GM19463 (cell line): ENCODE measurements around the gene MTIF3.
A peak's percentile ranks its signal among the peaks of the same experiment; 100 is the strongest.

Source experiments
- ATAC-seq: cut with Tn5 transposase; IDR thresholded peaks from one replicate; pipeline ENCODE4 v1.9.1; 2021; ENCODE audit warnings: mild to moderate bottlenecking, moderate library complexity; ENCODE audit not compliant: unreplicated experiment

Gene MTIF3

GRCh38 chr13:27449936-27450828 is at the start of gene MTIF3:
Gene MTIF3 (minus strand): TSS chr13:27450564. CDS start chr13:27440448, 10,116 bp downstream.
- peak; percentile 80 for ATAC-seq

DNA sequence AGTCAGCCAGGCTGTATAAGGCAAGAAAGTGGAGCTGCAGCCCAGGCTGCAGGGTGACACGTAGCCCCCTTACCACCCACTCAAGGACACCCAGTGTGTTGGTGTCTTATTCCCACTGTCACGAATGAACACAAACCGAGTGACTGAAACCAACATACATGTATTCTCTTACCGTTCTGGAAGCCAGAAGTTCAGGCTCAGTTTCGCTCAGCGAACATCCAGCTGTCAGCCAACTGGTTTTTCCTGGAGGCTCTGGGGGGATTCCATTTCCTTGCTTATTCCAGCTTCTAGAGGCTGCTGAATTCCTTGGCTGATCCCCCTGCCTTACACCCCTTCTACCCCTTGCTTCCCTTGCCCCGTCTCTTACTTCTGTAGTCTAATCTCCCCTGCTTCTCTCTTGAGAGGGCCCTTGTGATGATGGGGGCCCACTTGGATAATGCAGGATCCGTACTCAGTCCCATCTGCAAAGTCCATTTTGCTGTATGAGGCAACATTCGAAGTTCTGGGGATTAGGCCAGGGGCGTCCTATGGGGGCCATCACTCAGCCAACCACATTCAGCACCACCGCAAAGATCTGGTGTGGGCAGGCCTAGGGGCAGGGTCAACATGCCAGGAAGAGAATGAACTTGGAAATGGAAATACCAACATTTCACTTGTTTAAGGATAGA is 47.3 kb upstream of the MTIF3 start:
- no peak for ATAC-seq

DNA sequence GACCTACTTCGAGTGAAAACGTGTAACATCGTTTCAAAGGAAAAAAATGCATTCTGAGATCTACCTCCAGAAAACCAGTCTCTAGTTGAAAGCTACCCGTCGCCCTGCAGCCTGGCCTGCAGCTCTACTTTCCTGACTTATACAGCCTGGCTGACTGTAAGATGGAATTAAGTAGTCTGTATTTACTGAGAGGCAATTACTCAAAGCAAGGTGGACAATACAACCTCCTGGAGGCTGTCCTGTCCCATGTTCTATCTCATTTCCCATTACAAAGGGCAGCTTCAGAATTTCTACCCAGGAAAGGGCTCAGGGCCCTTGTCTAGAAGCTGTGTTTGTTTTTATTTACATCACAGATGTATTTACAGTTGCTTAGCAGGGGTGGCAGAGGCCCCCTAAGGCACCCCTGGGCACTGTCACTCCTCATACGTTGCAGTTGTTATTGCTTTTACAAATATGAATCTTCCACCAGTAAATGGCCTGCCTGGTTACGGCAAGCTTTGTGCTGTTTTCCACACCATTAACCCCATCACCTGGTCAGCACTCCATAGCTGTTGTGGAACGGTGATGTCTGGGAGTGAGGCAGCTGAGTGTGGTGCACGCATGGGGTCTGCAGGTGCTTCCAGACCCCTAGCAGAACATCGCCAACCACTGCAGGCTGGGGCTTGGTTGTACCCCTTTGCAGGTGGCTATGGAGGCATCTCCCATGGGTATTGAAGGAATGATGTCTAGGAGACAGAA is 46.3 kb upstream of the MTIF3 start:
- no peak for ATAC-seq

GRCh38 chr13:27496006-27496405 is 45.6 kb upstream of the MTIF3 start:
- ATAC-seq, result no peak

DNA sequence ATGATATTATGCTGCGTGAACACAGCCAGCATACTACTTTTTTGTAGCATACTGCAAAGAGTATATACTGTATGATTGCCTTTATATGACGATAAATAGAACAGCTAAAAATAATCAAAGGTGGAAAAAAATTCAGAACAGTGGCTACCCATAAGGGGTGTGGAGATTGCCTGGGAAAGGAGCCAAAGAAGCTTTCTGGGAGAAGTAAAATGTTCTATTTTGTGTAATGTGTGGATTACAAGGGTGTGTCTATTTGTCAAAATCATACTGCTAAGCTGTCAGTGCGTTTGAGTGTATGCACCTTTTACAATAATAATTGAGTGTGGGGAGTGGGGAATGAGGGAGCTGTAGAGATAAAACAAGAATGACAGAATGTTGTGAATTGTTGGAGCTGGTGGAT is 45.2 kb upstream of the MTIF3 start:
- no peak for ATAC-seq

DNA sequence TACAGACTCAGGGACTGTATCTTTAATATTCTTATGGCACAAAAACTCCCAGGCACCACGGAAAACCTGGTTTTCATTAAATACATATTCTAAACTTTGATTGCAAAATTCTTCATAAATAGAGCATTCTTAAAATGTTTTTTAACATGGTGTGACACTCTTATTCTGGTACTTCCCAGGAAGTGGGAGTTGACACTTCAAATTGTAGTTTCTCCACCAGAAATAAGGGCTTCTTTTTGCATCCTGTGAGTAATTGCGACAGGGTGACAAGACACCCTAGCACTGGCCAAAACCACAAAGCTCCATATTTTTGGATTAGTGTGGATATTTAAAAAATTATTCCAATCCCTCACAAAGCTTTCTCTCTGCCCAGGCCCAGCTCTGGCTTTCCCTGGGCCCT is 43.6 kb upstream of the MTIF3 start:
- no peak for ATAC-seq

DNA sequence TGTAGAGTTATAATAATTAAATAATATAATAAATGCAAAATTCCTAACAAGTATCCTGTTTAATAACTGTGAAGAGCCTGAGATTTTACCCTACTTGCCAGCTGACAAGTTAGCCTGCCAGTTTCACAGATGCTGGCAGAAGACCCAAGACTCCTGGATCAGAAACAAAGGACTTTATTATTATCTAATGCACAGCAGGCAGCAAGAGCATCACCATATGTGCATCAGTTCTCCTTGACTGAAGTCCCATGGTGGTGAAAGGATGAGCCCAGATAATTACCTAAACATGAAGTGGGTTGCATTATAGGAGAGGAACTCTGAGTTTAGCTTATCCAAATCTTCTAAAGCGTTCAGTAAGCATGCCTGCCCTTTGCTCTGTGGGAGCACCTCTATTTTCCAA is 39.1 kb upstream of the MTIF3 start:
- no peak for ATAC-seq

GRCh38 chr13:27487776-27488175 is 37.4 kb upstream of the MTIF3 start:
- no peak for ATAC-seq

DNA sequence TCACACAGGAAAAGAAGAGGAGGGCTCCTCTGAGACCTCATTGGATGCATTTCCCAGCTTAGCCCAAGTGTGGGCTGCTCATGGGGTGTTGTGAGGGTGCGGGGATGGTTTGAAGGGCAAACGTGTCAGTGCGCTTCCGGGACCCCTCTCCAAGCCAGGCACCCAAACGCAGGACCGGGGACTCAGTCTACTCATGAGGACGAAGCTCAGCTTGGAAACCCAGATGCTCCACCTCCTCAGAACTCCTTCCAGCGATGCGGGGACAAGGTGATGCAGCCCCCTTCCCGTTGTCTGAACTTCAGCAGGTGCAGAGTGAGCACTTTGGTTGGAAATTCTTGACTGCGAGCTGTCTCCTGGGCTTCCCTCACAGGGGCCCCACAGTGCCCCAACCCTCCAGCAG is 33.1 kb upstream of the MTIF3 start:
- no peak for ATAC-seq

GRCh38 chr13:27482983-27483382 is 32.6 kb upstream of the MTIF3 start:
- ATAC-seq, result peak; percentile 90

DNA sequence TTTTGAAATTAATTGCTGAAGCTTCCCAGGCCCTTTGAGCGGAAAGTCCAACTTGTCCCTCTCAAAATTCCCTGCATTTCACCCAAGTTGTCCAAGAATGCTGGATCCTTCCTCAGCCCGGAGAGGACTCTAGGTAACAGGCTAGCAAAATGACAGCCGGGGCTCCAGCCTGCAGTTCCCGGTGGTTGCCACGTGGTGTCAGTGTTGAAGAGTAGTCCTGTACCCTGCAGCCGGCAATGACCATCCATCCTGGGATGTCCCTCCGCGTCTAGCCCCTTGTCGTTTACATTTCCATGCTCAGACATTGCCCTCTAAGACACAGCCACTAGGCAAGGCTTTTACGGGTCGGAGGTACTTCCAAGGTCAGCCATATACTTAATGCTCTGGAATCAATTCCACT is 31.4 kb upstream of the MTIF3 start:
- no peak for ATAC-seq

DNA sequence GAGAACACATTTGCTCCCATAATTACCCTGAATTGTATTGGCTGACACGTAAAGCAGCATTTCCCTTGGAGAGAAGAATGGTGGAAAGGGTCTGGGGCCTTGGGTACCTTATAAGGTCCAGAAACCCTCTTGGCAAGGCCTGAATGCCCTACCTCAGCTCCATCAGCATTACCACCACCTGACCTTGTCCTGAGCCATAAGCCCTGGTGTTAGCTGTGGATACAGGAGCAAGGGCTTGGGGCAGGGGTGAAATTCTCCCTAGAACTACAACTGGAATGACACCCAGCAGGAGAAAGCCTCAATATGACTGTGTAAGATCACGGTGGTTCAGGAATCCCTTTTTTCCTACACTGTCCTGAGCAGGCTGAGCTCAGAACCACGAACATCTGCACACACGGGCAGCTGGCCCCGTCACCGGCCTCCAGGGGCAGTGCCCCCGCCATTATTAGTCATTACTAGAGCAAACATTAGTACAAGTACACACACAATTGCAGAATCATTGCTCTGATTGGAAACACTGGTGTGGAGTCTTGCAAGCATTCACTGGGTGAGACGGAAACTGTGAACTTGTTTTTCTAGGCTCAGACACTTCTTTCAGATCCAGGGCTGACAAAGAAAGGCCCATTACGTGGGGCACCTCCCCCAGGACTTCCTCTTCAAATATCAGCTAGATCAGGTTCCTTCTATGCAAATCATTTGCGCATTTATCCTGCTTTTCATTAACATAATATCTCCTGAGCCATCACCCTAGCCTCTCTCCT is 26.8 kb upstream of the MTIF3 start:
- peak; percentile 74 for ATAC-seq

- ATAC-seq, result no peak
Observed at GRCh38 chr13:27474751-27475268, 24.4 kb upstream of the MTIF3 start.

GRCh38 chr13:27472941-27473340 is 22.6 kb upstream of the MTIF3 start:
- ATAC-seq, result no peak

- ATAC-seq, result no peak
Observed at GRCh38 chr13:27472441-27472840, 22.1 kb upstream of the MTIF3 start.

DNA sequence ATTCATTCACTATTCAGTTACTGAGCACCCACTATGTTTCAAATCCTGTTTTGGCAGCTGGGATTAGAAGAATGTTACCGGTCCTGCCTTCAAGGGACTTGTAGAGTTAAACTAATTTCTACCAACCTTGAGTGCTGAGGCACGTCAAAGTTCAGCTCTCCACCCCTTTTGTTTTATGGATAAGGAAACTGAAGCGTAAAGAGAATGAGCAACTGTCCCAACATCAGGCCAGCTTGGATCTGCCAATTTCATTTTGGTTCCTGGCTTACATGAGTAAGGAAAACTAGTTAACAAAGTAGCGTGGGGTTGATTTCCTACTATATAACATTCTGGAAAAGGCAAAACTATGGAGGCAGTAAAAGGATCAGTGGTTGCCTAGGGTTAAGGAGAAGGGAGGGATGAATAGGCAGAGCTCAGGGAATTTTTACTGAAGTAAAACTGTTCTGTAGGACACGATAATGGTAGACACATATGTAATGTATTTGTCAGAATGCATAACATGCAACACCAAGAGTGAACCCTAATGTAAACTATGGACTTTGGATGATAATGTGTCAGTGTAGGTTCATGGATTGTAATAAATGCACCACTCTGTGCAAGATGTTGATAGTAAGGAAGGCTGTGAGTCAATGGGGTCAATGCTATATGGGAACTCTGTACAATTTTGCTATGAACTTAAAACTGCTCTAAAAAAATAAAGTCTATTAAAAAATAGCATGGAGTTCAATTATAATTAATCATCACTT is 19.9 kb upstream of the MTIF3 start:
- no peak for ATAC-seq

GRCh38 chr13:27466513-27466912 is 16.1 kb upstream of the MTIF3 start:
- ATAC-seq, result no peak

DNA sequence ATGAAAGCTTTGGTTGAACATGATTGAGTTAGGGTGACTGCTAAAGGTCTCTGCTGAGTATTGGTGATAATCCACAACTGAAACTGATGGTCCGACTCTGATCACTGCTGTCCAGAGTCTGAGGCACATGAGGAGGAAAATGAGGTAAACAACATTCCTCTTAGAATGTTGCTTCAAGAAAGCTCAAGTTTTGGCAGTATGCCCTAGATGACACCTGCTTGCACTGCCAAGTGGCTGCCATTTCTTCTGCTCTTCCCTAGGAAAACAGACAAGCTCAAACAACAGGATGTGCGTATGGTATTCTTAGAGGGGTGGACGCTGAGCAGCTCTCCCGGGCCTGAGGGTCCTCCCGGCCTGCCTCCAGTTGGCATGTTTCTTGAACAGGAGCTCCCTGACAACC is 15.2 kb upstream of the MTIF3 start:
- no peak for ATAC-seq

- no peak for ATAC-seq
Observed at GRCh38 chr13:27463500-27463899, 13.1 kb upstream of the MTIF3 start.
